ENCODE data around the gene COA1.
"Not testable (repeated sequence)": the region's sequence is repeated elsewhere in the genome, so short reads cannot be mapped to it uniquely, and the experiment has no call there.

Gene COA1

DNA sequence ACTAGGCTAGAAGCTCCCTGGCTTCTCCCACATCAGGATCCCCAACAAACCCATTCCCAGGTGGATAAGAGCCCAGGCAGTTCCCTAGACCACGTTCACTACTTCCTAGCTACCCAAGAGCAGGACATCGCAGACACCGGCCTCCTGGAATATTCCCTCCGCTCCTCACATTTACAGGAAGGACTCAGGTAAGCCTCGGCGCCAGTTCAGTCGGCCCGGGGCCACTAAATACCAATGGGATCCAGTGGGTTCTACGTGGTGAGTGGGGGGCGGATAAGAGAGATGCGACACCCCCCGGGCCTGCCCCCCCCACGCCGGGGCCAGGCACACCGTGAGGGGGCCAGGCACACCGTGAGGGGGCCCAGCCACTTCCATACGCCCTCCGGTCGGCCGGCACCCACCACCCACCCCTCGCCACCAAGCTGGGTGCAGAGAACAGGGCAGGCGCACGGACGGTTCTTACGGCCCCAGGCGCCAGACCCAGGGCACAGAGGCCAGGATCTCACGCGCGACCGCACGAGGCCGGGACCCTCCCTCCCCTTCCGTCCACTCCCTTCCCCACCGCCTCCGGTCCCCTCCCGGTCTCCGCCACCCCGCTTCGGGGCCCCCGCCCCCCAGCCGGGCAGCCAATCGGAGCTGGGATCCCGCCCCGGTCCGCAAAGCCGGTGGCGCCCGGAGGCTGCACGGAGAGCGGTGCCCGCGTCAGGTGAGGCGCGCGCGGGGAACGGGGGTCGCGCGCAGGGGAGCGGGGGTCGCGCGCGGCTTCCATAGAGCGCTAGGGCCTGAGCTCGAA lies 28.9 kb upstream of the COA1 start, which contains the start of gene BLVRA:
TSS of gene BLVRA (plus strand) at position 652 of the 793 bp plus-strand sequence. CDS start 12,479 bp downstream, outside the sequence.
- no peak for DNase-seq

DNA sequence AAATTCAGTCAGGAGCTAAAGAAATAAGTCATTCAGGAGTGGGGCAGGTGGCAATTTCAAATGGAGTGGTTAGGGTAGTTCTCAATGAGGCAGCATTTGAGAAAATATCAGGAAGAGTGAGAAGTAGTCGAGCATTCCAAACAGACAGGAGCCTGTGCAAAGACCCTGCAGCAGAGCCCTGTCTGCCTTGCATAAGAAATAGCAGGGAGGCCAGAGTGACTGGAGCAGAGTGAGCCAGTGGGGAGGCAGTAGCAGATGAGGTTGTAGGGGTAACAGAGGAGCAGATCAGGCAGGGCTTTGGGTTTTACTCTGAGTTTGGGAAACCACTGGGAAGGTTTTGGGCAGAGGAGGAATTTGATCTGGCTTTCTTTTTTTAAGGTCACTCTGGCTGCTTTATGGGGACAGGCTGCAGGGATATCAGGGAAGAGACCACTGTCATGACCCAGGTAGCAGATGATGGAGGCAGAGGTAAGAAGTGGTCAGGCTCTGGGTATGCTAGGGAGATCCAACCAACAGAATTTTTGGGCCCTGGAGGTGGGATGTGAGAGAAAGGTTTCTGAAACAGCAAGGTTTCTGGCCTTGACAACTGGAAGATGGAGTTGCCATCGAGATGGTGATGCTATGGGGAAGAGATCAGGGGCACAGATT lies 27.9 kb upstream of the COA1 start:
- DNase-seq, result no peak

DNA sequence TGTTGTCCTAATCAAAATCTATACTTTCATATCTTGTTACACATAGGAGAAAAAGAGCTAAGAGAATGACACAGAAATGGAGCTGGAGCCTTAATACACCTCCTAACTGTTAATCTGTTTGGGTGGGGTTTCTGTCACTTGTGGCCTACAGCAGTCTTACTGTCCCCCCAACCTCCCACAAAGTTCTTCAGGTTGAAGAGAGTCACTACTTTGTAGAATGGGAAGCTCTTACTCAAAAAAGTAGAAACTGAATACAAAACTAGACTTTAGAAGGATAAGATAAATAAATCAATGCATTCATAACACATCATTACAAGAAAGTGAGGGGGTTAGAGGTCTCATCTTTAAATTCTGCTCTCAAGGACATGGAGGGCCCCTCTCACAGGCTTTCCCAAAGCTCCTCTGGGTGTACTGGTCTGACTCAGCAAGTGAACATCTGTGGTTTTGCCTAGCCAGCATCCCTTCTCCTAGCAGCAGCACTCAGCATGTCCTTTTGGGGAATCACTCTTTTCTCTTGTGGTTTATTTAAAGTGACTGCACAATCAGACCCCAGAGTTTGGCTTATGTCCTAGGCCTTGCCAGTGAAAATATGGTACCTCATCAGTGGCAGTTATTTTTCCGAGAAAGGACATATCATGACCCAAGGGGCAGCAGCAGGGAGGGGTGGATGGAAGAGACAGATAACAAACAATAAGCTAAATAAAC lies 27.2 kb upstream of the COA1 start:
- peak; percentile 78 for DNase-seq

DNA sequence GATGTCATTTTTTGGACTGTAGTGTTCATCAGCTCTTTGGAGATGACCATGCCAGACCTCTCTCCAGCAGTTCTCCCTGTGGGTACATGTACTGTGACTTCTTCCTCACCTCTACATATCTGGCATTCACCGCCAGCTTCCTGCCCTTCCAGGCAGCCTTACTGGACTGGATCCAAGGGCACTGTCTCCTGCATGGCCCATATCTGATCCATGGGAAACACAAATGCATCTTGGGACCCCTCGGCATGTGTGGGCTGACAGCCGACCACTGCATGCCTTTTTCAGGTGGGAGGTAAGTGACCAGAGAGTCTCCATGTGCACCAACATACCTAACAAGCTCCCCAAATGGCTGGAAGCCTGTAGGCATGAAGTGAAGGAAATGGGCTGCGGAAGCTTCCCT lies 25.3 kb upstream of the COA1 start:
- DNase-seq, result no peak

DNA sequence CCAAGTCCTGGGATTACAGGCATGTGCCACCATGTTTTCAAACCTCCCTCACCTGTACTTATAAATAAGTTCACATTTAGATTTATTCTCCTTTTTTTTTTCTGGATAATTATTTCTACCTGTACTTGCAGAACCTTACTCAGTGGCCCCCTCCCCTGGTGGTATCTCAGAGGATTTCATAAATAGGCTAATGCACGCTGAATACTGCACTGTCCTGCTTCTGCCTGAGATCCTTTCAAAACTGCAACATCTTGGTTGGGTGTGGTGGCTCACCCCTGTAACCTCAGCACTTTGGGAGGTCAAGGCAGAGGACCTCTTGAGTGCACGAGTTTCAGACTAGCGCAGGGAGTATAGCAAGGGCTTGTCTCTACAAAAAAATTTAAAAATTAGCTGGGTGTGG lies 24.5 kb upstream of the COA1 start:
- no peak for DNase-seq

DNA sequence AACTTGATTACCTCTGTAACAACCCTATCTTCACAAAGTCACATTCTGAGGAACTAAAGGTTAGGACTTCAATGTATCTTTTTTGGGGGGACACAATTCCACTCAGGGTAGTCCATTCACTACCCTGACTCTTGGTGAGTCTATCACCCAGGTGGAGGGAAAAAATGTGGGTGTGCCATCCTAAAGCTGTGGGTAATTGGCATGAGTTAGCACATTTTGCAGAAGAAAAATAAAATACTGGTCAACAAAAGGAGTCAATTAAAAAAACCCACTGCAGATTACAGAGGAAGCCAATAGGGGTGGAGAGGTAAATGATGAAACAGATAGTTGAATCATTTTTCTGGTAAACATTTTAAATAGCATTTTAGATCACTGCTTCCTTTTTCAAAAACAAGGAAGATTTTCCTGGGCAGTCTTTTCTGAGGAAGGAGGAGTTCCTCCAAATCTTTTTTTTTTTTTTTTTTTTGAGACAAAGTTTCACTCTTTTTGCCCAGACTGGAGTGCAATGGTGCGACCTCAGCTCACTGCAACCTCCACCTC lies 24.0 kb upstream of the COA1 start:
- peak; percentile 49 for DNase-seq

DNA sequence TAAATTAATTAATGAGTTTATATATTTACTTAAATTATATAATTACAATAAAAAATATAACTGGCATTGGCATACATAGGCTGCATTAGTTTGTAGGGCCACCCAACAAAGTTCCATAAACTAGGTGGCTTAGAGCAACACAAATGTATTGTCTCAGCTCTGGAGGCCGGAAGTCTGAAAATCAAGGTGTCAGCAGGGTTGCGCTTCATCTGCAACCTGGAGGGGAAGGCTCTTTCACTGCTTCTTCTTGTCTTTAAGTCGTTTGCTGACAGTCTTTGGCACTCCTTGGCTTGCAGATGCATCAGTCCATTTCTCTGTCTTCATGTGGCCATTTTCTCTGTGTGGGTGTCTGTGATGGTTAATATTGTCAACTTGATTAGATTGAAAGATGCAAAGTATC lies 23.1 kb upstream of the COA1 start:
- DNase-seq, result no peak

DNA sequence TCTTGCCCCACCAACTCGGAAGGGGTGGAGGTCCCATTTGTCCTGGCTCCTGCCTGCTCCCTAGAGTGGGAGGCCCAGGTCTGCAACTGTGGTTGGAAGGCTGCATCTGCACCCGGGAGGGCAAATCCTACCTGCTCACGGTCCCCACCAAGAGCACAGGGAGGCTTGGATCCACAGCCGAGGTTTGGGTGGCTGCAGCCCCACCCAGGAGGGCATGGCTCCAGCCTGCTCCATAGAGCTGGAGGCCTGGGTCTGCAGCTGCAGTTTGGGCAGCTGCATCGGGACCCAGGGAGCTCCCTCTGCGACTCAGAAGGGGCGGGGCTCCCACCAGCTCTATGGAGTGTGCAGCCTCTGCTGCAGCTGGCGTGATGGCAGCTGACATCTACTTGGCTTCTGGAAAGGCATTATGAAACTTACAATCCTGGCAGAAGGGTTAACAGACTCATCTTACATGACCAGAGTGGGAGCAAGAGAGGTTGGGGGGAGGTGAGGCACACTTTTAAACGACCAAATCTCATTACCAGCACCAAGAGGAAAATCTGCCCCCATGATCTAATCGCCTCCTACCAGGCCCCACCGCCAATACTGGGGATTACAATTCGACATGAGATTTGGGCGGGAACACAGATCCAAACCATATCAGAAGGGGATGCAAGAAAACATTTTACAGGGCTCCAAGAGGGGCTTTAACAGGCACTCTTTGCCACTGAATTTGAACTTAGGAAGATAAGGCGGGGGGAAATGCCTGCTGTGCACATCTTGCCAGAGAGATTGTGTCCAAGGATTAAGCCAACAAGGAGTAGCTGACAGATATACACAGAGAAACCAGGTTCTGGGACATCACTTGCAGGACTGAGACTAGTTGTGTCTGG lies 20.9 kb upstream of the COA1 start:
- DNase-seq, result peak; percentile 91

DNA sequence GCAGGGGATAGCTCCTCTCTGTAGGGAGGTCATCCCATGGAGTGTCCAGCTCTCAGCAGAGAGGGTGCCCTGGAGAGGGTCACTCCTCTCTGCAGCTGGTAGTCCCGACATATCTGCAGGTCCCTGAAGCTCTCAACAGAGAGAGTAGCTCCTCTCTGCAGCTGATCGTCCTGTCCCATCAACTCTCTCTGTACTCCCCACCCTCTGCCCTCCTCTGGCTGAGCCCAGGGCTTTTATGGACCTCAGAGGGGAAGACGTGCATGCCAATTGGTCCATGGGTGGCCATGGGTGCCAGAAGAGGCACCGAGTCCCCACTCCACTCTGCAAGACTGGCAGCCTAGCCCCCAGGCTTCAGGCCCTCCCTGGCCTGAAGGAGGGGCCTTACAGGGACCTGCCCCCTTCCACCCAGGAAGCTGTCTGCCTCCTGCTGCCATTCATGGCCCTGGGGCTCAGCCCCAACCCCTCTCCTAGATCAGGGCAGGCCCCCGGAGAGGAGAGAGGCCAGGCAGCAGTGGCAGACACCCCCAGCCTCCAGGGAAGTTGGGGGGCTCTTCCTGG lies 20.1 kb upstream of the COA1 start:
- DNase-seq, result no peak

DNA sequence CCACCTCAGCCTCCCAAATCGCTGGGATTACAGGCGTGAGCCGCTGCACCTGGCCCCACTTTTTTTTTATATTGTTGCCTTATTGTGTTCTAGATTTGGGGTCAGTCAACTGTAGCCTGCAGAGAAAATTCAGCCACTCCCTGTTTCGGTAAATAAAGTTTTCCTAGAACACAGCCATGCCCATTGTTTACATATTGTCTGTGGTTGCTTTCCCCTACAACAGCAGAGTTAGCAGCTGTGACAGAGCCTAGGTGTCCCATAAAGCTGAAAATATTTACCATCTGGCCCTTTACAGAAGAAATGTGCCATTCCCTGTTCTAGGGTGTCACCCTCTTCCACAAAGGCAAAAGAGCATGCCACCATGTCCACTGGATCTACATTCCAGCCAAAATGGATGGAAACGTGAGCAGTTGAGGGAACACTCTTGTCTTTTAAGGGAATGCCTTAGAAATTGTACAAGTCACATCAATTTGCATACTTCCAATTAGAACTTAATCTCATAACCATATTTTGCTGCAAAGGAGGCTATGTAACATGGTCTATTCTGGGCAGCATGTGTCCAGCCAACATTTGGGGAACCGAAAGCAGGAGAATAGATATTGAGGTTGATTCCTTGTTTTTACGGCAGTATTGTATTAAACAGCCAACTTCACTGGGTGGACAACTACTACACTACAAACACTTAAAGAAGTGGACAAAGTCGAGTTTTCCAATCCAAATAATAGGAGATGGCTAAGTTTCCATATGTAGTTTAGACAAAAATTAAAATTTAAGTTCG lies 18.2 kb upstream of the COA1 start:
- DNase-seq, result peak; percentile 83

DNA sequence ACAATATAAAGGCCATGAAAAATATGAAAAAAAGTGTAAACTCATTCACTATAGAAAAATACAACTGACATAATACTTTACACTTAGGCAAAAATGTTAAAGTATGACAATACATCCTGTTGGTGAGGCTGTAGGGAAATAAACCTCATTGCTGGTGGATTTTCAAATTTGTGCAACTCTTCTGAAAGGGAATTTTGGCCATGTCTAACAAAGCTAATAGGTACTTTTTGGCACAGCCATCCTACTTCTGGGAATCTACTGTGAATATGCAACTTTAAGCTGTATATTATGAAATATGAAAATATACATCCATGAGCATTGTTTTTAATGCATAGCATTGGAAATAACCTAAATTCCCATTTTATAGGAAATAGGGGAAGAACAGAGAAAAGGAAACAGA lies 13.4 kb upstream of the COA1 start:
- DNase-seq, result no peak

DNA sequence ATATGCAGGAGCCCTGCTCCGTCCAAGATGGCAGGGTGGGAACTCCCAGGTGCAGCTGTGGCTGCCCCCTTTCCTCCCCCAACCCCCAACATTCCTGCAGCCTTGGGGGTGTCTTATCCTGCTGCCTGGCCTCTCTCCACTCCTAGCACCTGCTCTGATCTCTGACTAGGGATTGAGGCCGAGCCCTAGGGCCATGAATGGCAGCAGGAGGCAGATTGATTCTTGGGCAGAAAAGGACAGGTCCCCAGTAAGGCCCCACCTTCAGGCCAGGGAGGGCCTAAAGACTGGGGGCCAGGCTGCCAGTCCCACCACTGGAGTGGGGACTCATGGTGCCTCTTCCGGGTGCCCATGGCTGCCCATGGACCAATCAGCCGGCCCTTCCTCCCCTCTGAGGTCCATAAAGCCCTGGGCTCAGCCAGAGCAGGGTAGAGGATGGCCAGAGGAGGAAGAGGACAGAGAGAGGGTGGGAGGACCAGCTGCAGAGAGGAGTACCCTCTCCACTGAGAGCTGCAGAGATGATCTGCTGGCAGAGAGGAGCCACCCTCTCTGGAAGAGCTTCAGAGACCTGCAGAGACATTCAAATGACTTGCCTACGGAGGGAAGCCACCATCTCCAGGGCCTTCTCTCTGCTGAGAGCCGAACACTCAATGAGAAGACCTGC lies 8.3 kb upstream of the COA1 start:
- no peak for DNase-seq

DNA sequence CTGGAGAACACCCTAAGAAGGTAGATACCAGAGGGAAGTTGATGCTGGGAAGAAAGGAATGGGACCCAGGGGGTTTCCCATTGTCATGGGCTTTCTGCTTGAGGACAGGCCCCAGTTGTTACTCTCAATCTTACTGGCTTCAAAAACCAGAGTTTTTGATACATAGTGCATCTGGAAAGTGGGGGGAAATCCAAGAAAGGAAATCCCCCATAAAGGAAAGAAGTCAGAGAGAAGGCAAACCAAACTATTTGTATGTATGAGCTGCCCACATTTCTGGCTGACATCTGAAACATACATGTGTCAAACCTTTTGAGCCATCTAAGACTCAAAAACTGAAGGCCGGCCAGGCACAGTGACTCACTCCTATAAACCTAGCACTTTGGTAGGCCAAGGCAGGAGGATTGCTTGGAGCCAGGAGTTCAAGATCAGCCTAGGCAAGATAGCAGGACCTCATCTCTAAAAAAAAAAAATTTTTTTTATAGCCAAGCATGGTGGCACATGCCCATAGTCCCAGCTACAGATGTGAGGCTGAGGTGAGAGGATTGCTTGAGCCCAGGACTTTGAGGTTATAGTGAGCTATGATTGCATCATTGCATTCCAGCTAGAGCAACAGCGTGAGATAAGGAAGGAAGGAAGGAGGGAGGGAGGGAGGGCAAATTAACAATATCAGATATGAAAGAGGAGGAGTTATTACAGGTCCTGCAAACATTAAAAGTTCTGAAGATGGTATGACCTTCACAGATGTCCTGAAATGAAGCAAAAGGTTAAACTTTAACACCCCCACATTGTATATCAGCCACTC lies 6.7 kb upstream of the COA1 start:
- DNase-seq, result peak; percentile 64

DNA sequence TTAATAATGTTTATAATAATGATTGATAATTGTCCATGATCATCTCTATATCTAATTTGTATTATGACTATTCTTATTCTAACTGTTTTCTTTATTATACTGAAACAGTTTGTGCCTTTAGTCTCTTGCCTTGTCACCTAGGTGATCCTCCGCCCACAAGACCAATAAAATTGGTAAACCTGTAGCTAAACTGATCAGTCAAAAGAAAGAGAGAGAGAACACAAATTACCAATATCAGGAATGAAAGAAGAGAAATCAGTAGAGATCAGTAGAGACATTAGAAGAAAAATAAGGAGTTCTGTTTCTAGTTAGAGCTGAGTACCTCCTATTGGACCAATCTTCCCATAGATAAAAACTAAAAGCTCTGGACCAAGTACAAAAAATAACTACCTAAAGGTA lies 6.1 kb upstream of the COA1 start:
- DNase-seq, result no peak

DNA sequence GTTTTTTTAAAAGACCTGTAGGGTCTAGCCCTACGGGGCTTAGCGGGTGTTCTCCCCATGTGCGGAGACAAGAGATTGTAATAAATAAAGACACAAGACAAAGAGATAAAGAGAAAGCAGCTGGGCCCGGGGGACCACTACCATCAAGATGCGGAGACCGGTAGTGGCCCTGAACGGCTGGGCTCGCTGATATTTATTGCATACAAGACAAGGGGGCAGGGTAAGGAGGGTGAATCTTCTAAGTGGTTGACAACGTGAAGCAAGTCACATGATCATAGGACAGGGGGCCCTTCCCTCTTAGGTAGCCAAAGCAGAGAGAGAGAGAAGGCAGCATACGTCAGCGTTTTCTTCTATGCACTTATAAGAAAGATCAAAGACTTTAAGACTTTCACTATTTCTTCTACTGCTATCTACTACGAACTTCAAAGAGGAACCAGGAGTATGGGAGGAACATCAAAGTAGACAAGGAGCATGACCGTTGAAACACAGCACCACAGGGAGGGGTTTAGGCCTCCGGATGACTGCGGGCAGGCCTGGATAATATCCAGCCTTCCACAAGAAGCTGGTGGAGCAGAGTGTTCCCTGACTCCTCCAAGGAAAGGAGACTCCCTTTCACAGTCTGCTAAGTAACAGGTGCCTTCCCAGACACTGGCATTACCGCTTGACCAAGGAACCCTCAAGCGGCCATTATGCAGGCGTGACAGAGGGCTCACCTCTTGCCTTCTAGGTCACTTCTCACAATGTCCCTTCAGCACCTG lies 5.4 kb upstream of the COA1 start:
- peak; percentile 51 for DNase-seq

DNA sequence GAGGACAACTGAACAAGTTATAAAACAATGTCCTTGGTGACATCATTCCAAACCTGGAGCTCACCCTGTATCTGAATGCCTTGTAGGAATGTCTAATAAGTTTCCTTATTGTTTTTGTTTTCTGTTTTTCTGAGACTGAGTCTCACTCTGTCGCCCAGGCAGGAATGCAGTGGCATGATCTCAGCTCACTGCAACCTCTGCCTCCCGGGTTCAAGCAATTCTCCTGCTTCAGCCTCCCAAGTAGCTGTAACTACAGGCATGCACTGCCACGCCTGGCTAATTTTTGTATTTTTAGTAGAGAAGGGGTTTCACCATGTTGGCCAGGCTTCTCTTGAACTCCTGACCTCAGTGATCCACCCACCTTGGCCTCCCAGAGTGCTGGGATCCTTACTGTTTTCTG lies 2.2 kb upstream of the COA1 start:
- DNase-seq, result not testable (repeated sequence)

DNA sequence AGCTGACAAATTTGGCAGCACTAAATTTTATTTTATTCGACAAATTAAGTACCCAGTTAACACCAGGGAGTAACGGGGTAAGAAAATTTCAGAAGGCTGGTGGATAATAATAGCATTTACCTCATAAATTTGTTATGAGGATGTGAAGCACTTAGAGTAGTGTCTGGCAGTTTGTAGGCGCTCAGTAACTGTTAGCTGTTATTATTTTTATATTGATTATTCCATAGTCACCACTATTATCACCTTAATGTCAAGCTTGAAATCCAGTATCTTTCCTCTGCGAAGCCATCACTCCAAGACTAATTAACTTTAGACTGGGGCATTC lies 563 bp upstream of the COA1 start:
- no peak for DNase-seq

DNA sequence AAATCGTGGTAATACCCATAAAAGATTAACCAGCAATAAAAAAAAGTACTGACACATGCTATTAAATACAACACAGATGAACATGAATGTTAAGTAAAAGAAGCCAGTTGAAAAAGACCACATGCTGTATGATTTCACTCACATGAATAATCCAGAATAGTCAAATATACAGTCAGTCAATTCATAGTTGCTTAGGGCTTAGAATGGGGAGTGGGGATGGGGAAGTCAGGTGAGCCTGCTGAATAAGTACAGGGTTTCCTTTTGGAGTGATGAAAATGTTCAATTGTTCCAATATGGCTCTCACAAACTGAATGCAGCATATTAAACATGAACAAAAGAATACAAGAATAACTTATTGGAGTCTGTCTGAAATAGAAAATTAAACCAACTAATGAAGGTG lies 1.8 kb downstream of the COA1 start:
- DNase-seq, result no peak

DNA sequence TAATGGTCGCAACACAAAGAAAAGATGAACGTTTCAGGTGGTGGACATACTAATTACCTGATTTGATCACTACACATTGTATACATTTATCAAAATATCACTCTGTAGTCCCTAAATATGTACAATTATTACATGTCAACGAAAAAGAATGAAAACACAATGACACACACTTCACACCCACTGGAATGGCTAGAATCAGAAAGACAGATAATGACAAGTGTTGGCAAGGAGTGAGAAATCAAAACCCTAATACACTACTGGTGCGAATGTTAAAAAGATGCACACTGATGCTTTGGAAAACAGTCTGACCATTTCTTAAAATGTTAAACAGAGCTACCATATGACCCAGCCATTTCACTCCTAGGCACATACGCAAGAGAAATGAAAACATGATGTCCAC lies 2.3 kb downstream of the COA1 start:
- DNase-seq, result no peak

Measured in MV-4-11 (cell line).